Pericardium fibroblast (primary cell): ENCODE measurements around the gene KCNJ11. TPM values are rescaled to one million over a fixed set of nuclear protein-coding genes. Genes with fewer than 3 reads are reported as not detected.

Source experiments
- total RNA-seq: library from RNA; depleted of rRNA; stranded (reverse); fragments of >200 nt; gene quantifications from 2 replicates; pipeline ENCODE4 v1.2.3, GENCODE V29; 2015

Gene KCNJ11
- total RNA-seq, result not detected in 2 replicates

DNA sequence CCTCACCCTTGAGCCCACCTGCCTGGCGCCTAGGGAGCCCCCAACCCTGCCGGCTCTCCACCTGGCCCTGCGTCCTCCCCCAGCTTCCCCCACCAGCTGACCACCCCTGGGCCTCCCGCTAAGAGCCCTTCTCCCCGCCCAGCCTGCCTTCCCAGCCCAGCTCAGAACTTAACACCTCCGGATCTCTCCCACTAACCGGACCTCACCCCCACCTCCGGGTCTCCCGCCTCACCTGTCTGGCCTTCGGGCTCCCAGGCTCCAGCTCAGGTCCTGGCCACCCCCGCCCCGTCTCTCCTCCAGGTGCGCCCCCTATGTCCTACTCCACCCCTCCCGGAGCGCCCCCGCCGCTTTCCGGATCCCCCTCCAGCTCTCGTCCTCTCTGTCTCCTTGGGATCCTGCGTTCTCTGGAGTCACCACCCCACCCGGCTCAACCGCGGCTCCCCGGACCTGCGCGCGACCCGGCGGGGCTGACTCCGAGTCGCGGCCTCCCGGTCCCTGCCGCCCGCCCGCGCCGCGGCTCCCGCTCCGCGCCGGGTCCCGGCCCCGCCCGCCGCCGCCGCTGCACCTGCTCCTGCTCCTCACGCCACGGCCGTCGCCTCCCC lies at the start of gene KCNJ11:
Gene KCNJ11 (minus strand): TSS at position 51 of the 602 bp plus-strand sequence. CDS start 568 bp downstream, outside the sequence.

DNA sequence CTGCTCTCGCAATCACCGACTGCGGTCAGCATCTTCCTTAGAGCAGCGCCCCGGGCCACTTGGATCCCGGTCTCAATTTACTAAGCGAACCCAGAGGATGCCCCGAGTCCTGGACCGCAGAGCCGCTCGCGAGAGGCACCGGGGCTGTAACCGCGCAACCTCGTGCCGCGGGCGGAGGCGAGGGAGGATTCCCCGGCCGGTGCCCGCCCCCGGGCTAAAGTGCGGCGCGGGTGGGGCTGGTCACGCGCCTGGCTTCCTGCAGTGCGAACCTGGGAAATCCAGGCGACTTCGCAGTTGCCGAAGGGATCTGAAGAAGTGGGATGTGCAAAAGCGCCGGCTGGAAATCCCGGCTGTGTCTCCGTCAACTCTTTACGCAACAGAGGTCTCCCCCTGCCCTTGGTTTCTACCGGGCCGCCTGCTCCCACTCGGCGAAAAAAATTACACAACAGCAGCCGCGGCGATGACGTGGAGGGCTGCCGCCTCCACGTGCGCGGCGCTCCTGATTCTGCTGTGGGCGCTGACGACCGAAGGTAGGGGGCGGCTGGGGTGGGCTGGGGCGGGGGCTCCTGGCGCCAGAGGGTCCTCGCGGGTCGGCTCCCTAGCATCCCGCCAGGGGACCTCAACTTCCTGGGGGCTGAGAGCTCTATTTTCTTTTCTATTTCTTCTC lies 36.8 kb downstream of the KCNJ11 start, which contains the start of gene NCR3LG1:
Gene NCR3LG1 (plus strand): TSS at position 291 of the 667 bp plus-strand sequence. CDS start 170 bp downstream, at position 461.

Other genes with a start within 250 kb of the KCNJ11 start
- gene PIK3C2A, start 180.7 kb downstream of the KCNJ11 start, total RNA-seq, result 53.1 and 56.5 TPM in 2 replicates
- gene NUCB2, start 111.9 kb downstream of the KCNJ11 start, total RNA-seq, result 33.1 and 93.5 TPM in 2 replicates
- gene NCR3LG1, start 36.9 kb downstream of the KCNJ11 start, total RNA-seq, result 7.7 and 9.3 TPM in 2 replicates
- gene ABCC8, start 88.2 kb upstream of the KCNJ11 start, total RNA-seq, result not detected in 2 replicates
- not detected in 2 replicates for gene USH1C, start 155.8 kb upstream of the KCNJ11 start, total RNA-seq
- gene OTOG, start 158.6 kb upstream of the KCNJ11 start, total RNA-seq, result not detected in 2 replicates